ENCODE data around the gene FDPS.

GRCh38 chr1:155285063-155285462, 23.6 kb upstream of the FDPS start:
- no peak for TF ChIP-seq ZNF530 (tag by site-specific recombination; IDR thresholded peaks at IDR 0.05; ENCODE audit: low read depth)
- TF ChIP-seq CTCF (tag by site-specific recombination; IDR thresholded peaks at IDR 0.05): no peak
- TF ChIP-seq ZNF624 (tag by site-specific recombination; IDR thresholded peaks at IDR 0.05): no peak
- no peak for TF ChIP-seq ZNF843 (tag by site-specific recombination; IDR thresholded peaks at IDR 0.05)
- TF ChIP-seq ZSCAN5A (tag by site-specific recombination; IDR thresholded peaks at IDR 0.05): no peak
- TF ChIP-seq ZNF707 (tag by site-specific recombination; IDR thresholded peaks at IDR 0.05): no peak
- TF ChIP-seq ZNF140 (tag by site-specific recombination; IDR thresholded peaks at IDR 0.05): no peak

Data from HEK293 (cell line).